ENCODE data around the gene MT1M.
"Not testable (repeated sequence)": the region's sequence is repeated elsewhere in the genome, so short reads cannot be mapped to it uniquely, and the experiment has no call there.

MT1M gene

DNA sequence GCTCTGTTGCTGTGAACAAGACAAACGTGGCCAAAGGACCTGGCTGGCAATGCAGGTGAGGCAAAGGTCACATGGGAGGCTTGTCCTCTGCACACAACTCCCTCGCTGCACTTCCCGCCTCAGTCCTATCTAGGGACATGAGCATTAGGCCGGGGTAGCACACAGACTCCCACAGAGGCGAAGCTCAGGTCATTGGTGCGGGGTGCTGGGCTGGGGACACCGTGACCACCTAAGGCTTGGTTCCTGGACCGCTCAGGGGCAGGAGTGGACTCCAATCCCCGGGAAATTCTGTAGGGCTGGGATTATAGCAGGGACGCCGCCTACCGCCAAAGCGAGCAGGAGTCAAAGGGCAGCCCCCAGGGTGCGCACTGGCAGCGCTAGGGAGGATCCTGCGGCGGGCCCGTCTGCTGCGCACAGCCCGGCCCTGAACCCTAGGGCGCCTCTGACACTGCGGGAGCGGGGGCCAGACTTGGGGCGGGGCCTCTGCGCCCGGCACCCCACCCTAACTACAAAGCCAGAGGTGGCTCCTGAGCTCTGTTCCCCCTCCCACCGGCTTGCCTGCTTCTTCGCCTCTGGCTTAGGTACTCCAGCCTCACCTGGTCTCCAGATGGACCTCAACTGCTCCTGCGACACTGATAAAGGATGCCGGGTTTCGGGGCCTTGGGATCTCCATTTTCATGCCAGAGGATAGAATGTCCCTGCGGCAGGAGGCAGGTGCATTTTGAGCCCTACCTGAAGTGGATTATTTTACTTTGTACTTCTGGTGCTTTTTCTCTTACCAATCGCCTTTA lies 15.4 kb downstream of the MT1M start:
- no peak for DNase-seq (ENCODE audit: low read depth in 2 of 2, low spot score in 1 of 2)

DNA sequence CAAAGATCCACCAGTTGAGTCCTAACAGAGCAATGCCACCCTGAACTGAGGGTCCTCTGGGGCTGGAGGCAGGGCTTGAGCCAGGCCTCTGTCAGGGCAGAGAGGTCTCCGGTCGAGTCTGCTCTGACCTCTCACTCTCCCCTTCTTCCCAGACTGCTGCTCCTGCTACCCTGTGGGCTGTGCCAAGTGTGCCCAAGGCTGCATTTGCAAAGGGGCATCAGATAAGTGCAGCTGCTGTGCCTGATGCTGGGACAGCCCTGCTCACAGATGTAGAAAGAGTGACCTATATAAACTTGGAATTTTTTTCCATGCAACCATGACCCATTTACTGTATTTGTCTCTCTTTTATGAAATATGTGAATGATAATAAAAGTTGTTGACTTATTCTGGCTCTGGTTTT lies 16.8 kb downstream of the MT1M start:
- DNase-seq (ENCODE audit: low read depth in 2 of 2, low spot score in 1 of 2): no peak

DNA sequence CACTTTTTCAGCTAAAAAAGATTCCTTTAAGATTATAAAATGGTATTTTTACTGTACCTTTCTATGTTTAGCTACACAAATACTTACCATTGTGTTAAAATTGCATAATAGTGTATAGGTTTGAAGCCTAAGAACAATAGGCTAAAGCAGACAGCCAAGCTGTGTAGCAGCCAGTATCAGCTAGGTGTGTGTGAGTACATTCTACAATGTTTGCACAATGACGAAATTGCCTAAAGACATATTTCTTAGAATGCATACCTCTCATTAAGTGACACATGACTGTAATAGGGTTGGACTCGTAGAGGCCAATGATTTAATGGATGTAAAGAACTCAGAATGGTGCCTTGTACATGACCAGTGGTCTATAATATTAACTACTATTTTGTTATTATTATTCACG lies 17.4 kb downstream of the MT1M start:
- DNase-seq (ENCODE audit: low read depth in 2 of 2, low spot score in 1 of 2): no peak

DNA sequence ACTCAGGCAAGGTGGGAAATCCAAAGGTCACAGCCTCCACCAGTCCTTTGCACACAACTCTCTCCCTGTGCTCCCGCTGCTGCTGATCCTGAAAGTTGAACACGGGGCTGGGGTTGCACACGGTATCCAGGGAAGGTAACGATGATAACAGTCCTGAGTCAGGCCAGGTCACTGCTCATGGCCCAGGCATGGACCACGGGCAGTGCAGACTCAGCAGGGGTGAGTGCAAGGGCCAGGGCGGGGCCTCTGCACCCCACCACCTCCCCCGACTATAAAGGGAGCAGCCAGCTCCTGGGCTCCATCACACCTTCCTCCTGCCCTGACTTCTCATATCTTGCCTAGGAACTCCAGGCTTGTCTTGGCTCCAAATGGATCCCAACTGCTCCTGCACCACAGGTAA lies 19.1 kb downstream of the MT1M start, which contains the start of gene MT1B:
Gene MT1B (plus strand): TSS at position 301 of the 400 bp plus-strand sequence. CDS start 68 bp downstream, at position 369.
- DNase-seq (ENCODE audit: low read depth in 2 of 2, low spot score in 1 of 2): no peak

DNA sequence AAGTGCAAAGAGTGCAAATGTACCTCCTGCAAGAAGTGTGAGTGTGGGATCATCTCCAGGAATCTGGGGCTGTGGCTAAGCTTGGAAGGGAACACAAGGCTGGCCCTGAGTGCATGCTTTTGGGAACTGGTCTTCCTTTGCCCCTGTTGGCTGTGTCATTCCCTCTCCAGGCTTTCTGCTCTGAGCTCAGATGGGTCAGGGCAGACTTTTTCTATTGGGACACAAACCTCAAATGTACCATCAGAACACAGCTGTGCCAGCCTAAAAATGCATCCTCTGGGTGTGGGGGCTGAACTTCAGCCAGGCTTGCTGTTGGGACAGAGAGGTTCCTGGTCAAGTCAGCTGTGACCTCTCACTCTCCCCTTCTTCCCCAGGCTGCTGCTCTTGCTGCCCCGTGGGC lies 20.1 kb downstream of the MT1M start:
- DNase-seq (ENCODE audit: low read depth in 2 of 2, low spot score in 1 of 2): no peak

DNA sequence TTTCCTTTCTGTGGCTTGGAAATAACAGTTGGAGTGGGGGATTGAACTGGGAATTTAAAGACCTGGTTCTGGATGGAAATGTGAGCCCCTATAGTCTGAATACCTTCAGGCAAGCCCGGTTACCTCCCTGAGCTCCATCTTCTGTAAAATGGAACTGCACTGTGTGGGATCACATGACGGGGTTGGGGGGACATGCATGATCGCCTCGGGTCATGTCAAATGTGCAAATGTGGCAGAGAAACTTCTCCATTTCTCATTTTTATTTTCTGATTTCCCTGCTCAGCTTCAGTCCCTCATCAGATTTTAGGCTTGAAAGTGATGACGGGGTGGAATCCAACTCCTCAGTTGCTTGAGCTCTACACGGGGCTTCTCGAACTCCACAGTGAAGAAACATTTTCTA lies 20.8 kb downstream of the MT1M start:
- DNase-seq (ENCODE audit: low read depth in 2 of 2, low spot score in 1 of 2): no peak

DNA sequence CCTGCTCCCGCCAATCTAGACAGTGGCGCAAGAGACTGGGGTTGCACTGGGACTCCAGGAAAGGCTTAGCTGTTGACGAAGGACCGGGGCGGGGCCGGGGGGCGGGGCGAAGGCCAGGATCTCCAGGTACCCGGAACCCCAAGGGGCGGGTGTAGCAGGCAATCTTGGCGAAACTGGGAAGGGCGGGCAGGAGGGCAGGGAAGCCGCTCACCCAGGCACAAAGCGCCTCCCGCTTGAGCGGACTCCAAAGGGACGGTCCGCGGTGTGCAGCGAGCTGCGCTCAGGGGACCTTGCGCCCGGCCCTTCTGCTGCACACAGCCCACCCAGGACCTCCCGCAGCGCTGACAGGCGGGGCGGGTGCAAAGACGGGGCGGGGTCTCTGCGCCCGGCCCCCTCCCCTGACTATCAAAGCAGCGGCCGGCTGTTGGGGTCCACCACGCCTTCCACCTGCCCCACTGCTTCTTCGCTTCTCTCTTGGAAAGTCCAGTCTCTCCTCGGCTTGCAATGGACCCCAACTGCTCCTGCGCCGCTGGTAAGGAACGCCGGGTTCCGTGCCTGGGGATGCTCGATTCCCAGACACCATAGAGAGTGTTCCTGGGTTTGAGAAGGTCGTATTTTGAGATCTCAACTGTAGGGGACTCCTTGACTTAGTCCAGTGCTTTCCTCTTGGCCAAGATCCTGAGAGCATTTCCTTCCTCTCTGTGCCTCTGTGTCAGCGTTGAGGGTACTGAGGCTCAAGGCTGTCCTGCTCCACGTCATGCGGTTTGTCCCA lies 25.3 kb downstream of the MT1M start, which contains the start of gene MT1F:
Gene MT1F (plus strand): TSS at position 405 of the 772 bp plus-strand sequence. CDS start 100 bp downstream, at position 505.
- DNase-seq (ENCODE audit: low read depth in 2 of 2, low spot score in 1 of 2): peak; percentile 27 to 47

DNA sequence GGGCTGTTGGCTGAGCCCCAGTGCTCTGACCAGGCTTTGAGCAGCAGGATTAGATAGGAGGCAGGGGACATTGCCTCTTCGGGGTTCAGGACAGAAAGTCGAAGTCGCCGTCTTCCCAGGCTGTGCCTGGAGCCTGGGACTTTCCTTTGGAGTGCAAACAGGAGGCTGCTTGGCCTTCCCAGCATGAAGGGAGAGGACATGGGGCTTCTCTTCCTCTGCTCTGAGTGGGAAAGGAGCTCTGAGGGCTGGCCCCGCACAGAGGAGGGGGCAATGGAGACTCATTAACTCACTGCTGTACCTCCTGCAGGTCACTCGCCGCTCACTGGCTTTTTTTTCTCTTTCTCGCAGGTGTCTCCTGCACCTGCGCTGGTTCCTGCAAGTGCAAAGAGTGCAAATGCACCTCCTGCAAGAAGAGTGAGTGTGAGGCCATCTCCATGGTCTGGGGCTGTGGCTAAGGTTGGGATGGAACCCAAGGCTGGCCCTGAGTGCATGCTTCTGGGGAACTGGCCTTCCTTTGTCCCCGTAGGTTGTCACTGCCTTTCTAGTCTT lies 25.9 kb downstream of the MT1M start:
- no peak for DNase-seq (ENCODE audit: low read depth in 2 of 2, low spot score in 1 of 2)

DNA sequence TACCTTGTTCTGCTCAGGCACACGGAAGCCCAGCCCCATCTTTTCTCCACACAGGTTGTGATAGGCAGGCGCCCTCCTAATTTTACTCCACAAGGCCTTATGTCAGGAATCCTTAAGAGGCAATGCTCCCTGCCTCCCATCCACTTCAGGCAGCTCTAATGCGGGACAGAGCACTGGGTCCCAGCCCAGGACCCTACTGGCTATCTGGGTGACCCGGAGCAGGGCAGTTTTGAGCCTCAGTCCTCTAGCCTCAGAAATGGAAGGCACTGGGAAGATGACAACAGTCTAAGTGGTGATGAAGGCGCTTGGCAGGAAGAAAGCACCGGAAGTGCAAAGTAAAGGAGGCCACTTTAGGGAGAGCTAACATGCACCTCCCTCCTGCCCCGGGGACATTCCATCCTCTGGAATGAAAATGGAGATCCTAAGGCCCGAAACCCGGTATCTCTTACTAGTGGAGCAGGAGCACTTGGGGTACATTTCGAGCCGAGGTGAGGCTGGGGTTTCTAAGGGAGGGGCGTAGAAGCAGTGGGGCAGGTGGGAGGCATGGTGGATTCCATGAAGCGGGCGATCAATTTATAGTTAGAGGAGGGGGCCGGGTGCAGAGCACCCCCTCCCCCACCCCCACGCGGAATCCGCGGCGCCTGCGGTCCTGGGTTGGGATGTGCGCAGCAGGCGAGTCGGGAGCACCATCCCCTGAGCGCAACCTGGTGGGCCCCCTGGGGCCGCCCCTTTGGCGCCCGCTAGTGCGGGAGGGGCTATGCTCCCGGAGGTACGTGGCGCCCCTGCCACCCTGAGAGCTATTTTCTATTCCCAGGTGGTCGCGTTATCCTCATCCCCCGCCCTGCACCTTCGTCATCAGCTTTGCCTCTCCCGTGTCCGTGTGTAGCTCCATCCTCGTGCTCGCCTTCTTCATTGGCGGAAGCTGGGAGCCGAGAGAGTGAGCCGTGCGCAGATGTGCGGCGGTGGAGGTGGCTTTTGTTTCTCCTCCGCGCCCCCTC lies 30.2 kb downstream of the MT1M start:
- DNase-seq (ENCODE audit: low read depth in 2 of 2, low spot score in 1 of 2): no peak

DNA sequence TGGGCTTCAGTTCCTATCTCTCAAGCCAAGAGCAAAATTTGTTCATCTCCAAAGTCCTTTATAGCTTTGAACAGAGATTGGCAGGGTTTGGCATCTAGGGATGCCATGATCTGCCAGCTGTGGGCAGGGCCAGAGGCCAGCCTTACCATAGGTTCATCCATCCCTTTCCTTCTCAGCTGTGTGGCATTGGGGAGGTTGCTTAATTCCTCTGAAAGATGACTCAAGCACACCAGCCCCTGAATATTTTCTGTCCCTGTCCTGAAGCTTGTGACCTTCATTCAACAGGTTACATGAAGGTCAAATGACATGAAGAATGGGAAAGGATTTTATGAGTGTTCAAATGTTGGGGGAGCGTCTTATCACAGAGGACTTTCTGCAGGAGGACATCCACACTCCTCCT lies 32.0 kb downstream of the MT1M start:
- no peak for DNase-seq (ENCODE audit: low read depth in 2 of 2, low spot score in 1 of 2)

DNA sequence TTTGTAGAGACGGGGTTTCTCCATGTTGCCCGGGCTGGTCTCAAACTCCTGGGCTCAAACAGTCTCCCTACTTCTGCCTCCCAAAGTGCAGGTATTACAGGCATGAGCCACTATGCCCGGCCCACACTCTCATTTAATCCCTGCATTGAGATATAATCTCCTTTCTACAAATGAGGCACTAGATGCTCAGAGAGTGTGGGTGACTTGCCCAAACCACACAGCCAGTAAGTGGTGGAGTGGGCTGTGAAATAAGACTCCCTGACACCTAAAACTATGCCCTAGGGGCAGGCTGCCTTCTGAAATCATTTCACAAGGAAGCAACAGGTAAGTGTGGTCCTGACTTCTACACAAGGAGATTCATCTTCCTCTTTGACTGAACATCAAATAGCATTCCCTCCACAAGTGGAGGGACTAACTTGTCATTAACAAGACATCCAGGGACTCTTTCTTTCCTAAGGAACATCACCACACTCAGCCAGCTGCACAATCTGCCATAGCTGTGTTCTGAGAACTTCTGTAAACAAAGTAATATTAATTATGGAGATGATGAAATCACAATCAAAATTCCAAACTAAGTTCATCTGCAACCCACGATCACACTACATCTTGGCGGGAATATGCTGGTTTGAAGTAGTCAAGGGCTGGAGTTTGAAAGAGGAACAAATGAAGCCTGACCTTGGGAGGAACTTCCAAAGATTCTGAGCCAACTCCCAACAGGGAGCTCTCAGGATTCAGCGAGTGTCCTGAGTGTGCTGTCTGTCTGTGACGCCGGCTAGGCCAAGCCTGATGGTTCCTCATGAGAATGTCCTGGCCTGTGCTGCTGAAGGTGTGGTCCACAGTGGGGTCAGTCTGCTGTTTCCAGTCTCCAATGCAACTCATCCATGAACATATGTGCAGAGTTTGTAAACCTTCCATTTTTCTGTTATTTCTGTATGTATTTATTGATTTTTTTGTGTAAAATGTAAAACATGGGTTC lies 33.1 kb downstream of the MT1M start:
- not testable (repeated sequence) for DNase-seq (ENCODE audit: low read depth in 2 of 2, low spot score in 1 of 2)

DNA sequence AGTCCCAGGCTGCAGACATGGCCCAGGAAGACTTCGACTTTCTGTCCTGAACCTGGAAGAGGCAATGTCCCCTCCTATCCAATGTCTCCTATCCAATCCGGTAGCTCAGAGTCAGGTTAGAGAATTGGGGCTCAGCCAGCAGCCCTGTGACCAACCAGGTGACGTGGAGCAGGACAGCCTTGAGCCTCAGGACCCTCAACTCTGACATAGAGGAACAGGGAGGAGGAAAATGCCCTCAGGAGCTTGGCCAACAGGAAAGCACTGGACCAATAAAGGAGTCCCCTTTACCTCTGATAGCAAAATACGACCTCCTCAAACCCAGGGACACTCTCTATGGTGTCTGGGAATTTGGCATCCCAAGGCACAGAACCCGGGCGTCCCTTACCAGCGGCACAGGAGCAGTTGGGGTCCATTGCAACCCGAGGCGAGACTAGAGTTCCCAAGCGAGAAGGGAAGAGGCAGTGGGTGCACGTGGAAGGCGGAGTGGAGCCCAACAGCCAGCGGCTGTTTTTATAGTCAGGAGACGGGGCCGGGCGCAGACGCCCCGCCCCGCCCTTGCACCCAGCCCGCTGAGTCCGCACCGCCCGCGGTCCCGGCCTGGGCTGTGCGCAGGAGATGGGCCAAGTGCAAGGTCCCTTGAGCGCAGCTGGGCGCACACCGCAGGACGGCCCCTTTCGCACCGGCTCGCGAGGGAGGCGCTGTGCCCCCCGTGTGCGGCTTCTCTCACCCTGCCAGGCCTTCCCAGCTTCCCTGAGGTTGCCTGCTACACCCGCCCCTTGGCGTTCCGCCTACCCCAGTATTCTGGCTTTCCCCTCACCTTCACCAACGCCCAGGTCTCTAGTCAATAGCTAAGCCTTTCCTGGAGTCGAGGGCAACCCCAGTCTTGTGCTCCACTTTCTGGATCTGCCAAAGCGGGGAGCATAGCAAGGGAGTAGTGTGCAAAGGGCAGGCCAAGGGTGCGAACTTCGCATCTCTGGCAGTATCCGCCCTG lies 35.4 kb downstream of the MT1M start, which contains the start of gene MT1G:
Gene MT1G (minus strand): TSS at position 485 of the 991 bp plus-strand sequence. CDS start 72 bp downstream, at position 413.
- DNase-seq (ENCODE audit: low read depth in 2 of 2, low spot score in 1 of 2): no peak

DNA sequence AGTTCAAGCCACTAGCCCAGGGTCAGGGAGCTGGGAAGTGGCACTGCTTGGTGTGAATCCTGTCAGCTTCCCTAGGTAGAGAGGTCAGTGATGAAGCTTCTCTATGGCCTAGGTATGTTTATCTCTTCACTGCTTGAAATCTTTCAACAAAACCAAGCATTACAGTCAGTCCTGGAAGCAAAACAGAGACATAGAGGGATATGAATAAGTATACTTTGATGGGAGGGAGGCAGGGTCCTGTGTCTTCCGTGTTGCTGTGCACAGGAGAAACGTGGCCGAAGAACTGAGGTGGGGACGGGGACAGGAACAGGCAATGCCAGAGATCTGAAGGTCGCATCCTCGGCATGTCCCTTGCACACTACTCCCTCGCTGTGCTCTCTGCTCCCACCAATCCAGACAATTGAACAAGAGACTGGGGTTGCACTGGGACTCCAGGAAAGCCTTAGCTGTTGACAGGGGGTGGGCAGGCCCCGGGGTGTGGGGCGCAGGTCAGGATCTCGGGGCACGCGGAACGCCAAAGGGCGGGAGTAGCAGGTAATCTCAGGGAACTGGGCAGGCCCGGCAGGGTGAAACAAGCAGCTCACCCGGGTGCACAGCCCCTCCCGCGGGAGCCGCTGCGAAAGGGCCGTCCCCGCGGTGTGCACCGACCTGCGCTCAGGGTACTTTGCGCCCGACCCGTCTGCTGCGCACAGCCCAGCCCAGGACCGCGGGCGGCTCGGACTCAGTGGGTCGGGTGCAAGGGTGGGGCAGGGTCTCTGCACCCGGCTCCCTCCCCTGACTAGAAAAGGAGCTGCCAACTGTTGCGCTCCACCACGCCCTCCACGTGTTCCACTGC lies 36.8 kb downstream of the MT1M start, which contains the start of gene MT1H:
Gene MT1H (plus strand): TSS at position 810 of the 835 bp plus-strand sequence. CDS start 71 bp downstream, outside the sequence.
- no peak for DNase-seq (ENCODE audit: low read depth in 2 of 2, low spot score in 1 of 2)

DNA sequence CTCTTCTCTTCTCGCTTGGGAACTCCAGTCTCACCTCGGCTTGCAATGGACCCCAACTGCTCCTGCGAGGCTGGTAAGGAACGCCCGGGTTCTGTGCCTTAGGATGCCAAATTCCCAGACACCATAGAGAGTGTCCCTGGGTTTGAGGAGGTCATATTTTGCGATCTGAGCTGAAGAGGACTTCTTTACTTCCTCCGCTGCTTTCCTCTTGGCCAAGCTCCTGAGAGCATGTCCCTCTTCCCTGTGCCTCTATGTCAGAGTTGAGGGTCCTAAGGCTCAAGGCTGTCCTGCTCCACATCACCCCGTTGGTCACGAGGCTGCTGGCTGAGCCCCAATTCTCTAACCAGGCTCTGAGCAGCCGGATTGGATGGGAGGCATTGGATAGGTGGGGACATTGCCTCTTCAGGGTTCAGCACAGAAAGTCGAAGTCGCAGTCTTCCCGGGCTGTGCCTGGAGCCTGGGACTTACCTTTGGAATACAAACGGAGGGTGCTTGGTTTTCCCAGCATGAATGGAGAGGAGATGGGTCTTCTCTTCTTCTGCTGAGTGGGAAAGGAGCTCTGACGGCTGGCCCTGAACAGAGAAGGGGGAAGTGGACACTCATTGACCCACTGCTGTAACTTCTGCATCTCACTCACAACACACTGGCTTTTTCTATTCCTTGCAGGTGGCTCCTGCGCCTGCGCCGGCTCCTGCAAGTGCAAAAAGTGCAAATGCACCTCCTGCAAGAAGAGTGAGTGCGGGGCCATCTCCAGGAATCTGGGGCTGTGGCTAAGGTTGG lies 37.6 kb downstream of the MT1M start:
- DNase-seq (ENCODE audit: low read depth in 2 of 2, low spot score in 1 of 2): no peak

DNA sequence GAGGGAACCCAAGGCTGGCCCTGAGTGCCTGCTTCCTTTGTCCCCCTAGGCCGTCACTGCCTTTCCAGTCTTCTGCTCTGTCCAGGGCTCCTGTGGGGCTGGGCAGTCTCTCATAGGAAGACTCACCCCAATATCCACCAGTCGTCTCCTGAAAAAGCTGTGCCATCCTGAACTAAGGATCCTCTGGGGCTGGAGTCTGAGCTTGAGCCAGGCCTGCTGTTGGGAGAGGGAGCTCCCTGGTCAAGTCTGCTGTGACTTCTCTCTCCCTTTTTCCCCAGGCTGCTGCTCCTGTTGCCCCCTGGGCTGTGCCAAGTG lies 38.1 kb downstream of the MT1M start:
- DNase-seq (ENCODE audit: low read depth in 2 of 2, low spot score in 1 of 2): no peak

DNA sequence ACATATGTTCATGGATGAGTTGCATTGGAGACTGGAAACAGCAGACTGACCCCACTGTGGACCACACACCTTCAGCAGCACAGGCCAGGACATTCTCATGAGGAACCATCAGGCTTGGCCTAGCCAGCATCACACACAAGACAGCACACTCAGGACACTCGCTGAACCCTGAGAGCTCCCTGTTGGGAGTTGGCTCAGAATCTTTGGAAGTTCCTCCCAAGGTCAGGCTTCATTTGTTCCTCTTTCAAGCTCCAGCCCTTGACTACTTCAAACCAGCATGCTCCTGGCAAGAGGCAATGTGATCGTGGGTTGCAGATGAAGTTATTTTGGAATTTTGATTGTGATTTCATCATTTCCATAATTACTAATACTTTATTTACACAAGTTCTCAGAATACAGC lies 39.2 kb downstream of the MT1M start:
- not testable (repeated sequence) for DNase-seq (ENCODE audit: low read depth in 2 of 2, low spot score in 1 of 2)

DNA sequence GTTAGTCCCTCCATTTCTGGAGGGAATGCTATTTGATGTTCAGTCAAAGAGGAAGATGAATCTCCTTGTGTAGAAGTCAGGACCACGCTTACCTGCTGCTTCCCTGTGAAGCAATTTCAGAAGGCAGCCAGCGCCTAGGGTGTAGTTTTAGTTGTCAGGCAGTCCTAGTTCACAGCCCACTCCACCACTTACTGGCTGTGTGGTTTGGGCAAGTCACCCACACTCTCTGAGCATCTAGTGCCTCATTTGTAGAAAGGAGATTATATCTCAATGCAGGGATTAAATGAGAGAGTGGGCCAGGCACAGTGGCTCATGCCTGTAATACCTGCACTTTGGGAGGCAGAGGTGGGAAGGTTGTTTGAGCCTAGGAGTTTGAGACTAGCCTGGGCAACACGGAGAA lies 39.7 kb downstream of the MT1M start:
- not testable (repeated sequence) for DNase-seq (ENCODE audit: low read depth in 2 of 2, low spot score in 1 of 2)
